ENCODE data around the gene SYS1. TPM values are rescaled to one million over a fixed set of nuclear protein-coding genes. Genes with fewer than 3 reads are reported as not detected.

Gene SYS1
- total RNA-seq, 1 donor from 2014 or later = 12.7 TPM

DNA sequence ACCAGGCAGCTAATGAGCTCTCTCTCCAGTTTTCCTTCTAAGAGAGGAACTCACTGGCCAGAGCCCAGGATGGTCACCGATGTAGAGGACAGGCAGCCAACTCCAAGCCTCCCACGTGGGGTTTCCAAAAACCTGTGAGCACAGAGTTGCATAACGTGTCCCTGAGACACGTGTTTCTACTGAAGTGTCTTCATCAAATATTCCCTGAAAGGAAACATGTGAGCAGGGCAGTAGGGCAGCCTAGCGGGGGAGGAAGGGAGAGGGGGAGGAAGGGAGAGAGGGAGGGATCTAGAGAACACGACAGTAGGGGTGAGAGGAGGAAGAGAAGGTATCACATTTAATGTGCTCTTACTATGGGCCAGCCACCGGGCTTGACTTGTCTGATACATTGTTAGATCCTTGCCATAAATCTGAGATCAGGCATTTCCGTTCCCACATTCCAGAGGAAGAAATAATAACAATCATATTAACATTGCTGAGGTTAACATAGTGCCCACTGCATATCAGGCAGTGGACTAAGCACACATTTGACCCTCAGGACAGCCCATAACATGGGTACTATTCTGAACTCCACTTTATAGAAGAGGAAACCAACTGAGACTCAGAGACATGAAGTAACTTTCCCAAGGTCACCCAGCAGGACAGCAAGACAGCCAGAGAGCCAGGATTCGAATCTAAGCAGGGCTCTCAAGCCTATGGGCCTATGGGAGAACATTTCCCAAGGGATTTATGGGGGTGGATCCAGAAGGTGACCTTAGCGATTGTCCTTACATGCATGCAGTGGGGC lies 4.5 kb upstream of the SYS1 start:
- DNase-seq = no peak

- no peak for DNase-seq
Observed at GRCh38 chr20:45359069-45359405, 3.9 kb upstream of the SYS1 start.

DNA sequence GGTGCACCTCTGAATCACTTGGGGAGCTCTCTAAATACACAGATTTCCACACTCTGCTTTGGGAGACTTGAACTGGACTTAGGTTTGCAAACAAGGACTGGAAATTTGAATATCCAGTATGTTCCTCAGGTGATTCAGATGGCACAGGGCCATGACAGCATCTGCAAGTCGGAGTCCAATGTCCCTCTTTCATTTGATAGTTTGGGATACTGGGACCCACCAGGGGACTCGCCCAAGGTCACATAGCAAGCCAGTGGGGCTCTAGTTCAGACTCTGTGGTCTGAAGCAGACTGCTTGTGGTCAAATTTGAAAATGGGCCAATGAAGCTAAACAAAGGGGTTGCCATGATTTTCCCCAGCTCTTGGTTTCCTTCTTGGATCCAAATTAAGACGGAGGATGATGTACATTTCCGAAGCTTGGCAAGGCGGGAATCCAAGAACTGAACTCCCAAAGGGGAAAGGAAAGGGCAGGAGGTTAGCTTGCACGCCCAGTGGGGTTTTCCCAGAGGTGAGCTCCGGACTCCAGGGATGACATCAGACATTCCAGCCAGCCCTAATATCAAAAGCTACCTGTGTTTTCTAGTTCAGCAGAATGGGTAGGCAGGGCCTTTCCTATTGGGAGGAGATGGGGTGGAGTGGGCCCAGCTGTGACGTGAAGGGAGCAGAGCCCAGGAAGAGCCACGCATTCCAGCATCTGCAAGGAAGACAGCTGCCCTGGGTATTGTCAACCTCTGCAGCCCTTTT lies 3.4 kb upstream of the SYS1 start:
- no peak for DNase-seq

DNA sequence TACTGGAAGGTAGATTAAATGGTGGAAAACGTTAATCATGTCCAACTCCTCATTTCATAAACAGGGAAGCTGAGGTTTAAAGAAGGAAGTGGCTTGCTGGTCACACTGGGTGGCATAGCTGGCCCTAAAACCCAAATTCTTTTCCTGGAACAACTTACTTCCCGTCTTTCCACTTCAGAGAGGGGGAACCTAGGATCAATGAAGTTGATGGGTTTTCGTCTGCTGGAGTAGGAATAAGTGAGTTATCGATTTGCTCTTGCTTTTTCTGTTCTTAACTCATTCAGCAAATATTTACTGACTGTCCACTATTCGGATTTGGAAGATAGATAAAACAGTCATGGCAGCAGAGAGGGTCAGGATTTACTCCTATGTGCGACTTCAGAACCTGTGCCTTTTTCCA lies 1.2 kb upstream of the SYS1 start:
- no peak for DNase-seq

DNA sequence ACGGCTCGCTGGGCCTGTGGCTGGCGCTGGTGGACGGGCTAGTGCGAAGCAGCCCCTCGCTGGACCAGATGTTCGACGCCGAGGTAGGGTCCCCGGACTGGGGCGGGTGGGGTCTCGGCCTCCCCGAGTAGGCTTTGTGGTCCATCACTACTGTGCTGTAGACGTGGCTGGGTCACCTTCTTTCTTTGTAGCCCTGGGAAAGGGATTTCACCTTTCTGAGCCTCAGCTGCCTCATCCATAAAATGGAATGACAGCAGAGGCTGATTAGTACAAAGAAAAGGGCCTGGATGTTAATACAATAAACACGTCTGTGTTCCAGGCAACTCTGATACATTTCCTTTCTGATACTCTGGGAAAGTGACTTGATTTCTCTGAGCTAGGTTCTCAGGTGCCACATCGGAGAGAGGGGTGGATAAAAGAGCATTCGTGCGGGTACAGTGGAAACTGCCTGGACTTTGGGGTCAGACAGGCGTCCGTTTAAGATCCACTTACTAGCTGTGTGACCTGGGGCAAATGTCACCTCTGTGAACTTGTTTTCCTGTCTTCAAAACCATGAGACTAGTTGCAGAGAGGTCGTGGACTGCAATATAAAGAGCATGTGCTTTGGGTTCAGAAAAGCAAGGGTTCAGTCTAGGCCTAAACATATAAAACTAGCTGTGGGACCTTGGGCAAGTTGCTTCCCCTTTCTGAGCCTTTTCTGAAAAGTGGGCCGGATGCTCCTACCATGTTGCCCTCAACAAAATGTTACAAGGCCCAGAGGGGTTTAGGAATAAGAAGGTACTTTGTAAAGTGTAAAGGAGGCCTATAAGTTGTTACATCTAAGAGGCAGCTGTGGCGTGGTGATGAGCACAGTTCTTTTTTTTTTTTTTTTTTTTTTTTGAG lies 896 bp downstream of the SYS1 start:
- DNase-seq = no peak

GRCh38 chr20:45365444-45365970 lies 2.6 kb downstream of the SYS1 start:
- no peak for DNase-seq

DNA sequence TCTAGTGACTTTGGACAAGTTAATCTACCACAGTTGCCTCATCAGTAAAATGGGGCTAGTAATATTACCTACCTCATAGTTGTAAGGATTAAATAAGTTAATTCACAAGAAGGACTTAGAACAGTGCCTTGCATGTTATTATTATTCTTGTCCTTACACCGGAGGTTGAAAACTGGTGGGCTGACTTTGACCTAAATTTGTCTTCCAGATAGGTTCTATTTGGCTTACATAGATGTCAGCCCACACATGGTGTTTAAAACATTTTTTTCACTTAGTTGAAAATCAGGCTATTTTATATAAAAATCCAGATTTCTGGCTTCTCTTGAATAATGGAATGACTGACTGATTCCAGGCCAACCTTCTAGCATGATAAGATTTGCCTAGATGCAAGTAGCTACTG lies 3.2 kb downstream of the SYS1 start:
- no peak for DNase-seq

DNA sequence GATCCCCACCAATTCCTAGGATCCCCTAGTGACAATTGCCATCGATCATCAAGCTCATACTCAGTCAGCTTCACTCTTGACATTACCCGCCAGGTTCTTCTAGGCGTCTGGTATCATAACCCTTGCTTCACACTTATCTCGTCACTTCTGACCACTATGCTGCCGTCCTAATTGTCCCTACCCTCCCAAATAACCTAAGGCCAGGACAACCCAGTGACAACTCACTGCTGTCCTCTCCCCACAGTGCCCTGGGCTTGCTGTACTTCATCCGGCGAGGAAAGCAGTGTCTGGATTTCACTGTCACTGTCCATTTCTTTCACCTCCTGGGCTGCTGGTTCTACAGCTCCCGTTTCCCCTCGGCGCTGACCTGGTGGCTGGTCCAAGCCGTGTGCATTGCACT lies 3.7 kb downstream of the SYS1 start:
- no peak for DNase-seq

- no peak for DNase-seq
Observed at GRCh38 chr20:45367126-45367525, 4.2 kb downstream of the SYS1 start.

DNA sequence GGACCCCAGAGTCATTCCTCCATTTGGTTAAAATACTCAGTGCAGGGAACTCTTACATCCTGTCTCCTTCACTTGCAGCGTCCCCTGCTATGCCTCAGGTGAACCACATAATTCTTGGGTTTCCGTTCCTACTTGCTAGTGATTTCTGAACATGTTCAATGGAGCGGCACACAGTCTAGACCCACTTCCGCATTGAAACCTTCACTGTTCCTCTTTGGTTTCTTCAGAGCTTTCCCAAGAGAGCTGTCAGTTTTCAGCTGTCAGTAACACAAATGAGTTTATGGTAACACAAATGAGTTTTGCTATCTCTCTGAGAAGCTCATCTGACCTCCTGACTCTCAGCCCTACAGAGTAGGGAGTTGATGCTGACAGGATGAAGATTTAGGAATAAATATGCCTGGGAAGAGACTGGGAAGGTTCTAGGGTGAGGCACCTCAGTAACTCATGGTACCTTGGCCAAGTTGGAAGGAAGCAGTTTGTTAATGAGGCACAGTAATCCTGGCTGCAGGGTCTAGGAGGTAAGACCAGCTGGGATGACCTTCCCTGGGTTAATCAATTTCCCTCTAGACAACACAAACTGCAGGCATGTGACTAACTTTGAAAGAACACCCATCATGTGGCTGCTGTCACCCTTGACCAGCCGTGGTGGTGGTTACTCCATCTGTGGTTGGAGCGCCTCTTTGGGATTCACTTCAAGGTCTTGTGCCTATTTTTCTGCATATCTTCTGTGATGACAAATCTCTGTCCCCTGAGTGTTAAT lies 5.4 kb downstream of the SYS1 start:
- DNase-seq = no peak

- DNase-seq = no peak
Observed at GRCh38 chr20:45370571-45371160, 7.7 kb downstream of the SYS1 start.

GRCh38 chr20:45372241-45372640 lies 9.3 kb downstream of the SYS1 start:
- DNase-seq = no peak

GRCh38 chr20:45372646-45373352 lies 9.8 kb downstream of the SYS1 start:
- no peak for DNase-seq

- peak; percentile 42 for DNase-seq
Observed at GRCh38 chr20:45373353-45374100, 10.6 kb downstream of the SYS1 start.

DNA sequence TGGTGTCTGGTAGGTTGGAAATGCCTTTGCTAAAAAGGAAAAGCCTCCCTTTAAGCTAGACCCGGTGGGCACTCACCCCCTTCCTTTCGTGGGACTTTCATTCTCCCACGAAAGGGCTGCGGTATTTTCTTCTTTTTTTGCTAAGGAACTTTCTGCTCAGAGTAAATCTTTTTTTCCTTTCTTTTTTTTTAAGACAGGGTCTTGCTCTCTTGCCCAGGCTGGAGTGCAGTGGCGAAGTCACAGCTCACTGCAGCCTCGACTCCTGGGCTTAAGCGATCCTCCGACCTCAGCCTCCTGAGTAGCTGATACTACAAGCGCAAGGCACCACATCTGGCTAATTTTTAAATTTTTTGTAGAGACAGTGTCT lies 11.1 kb downstream of the SYS1 start:
- DNase-seq = no peak

DNA sequence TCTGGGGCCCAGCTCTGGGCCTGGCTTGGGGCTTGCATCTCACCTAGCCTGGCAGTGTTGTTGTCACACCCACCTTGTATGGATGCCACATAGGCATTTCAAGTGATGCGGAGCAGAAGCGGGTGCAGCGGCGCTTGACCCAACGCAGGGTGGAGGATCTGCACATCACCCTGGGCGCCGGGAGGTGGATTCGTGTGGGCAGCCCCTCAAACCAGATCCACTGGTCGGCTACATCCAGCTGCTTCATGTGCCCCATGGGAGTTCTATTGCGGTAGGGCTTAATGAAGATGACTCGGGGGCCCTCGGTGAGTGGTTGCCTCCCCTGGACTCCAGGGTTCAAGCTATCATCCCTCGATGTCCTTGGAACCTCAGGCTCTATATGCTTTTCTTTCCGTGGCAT lies 12.0 kb downstream of the SYS1 start:
- DNase-seq = no peak

GRCh38 chr20:45377269-45377668 lies 14.3 kb downstream of the SYS1 start:
- no peak for DNase-seq

GRCh38 chr20:45378191-45378590 lies 15.2 kb downstream of the SYS1 start, which contains the start of gene TP53TG5:
Gene TP53TG5 (minus strand): TSS chr20:45378325. CDS start chr20:45378236, 89 bp downstream.
- DNase-seq = no peak

DNA sequence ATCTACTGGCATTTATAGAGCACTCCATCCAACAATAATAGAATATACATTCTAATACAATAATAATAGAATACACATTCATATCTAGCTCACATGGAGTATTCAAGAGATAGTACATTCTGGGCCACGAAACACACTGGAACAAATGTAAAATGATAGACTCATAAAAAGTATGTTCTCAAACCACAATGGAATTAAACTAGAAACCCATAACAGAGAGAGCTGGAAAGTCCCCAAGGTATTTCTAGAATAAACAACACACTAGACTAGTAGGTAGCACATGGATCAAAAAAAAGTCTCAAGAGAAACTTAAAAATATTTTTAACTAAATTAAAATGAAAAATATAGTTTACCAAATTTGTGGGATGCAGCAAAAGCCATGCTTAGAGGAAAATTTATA lies 24.3 kb downstream of the SYS1 start:
- no peak for DNase-seq

DNA sequence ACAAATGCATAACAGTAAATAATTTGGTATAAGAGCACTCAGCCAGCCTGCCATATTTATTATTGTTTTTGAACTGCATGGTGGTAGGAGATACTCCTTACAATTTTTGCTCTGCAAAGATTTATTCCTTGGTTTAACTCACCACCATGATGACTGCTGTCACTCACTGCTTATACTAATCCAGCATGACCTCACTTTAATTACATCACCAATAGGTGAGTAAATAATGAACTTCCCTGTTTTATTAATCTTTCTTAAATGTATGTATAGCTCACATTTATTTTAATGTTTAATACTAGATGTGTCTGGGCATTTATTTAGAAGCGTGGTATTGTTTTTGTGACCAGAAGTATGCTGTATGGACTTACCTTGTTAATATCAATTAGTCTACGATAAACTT lies 28.0 kb downstream of the SYS1 start:
- DNase-seq = no peak
